Measurements from ENCODE around the gene DIP2C. TPM values are rescaled to one million over a fixed set of nuclear protein-coding genes. Genes with fewer than 3 reads are reported as not detected.

DIP2C gene
- total and polyA plus RNA-seq, 2 donors (not counting 1 experiment from before 2014, with no cell fraction given), result 1.3 to 1.9 TPM

GRCh38 chr10:422241-422640 is 267.2 kb downstream of the DIP2C start:
- POLR2A ChIA-PET, result no interaction called here
- H3K4me2 ChIP-seq (replicated peaks; ENCODE audit: low read depth, low read length, poor library complexity, severe bottlenecking), result no peak overlapping the region
- no peaks in the 10 kb centered on the region for H4K20me1 ChIP-seq (ENCODE audit: control insufficient read depth, insufficient read depth, low read length, poor library complexity, severe bottlenecking)
- H3K9ac ChIP-seq (ENCODE audit: low read length), result no peak overlapping the region
- Mint-ChIP-seq H3K27ac (no peak overlapping the region), H3K27me3 (no peaks in the 10 kb centered on the region), H3K4me1 (no peaks in the 10 kb centered on the region), H3K4me3 (no peak overlapping the region), H3K9me3 (ENCODE audit: insufficient read depth) (no peaks in the 10 kb centered on the region)
- WGBS (ENCODE audit: insufficient coverage), result 84% methylated on average over 8 of the region's 11 CpGs
- H2AFZ ChIP-seq (ENCODE audit: insufficient read depth, low read depth, low read length, poor library complexity, severe bottlenecking), result no peak overlapping the region
- intact Hi-C loops (cut with micrococcal nuclease), result no loop called here
- H3K4me3 ChIP-seq (ENCODE audit: control extremely low read depth in 1 of 5, extremely low read depth in 1 of 5, insufficient read depth in 1 of 5, low read depth in 2 of 5, low read length in 4 of 5), result no peak overlapping the region
- no peak for TF ChIP-seq EZH2 (IDR thresholded peaks at IDR 0.05; ENCODE audit: borderline replicate concordance, insufficient read depth, low read depth, low read length, poor library complexity, severe bottlenecking)
- TF ChIP-seq, protein P1, sequence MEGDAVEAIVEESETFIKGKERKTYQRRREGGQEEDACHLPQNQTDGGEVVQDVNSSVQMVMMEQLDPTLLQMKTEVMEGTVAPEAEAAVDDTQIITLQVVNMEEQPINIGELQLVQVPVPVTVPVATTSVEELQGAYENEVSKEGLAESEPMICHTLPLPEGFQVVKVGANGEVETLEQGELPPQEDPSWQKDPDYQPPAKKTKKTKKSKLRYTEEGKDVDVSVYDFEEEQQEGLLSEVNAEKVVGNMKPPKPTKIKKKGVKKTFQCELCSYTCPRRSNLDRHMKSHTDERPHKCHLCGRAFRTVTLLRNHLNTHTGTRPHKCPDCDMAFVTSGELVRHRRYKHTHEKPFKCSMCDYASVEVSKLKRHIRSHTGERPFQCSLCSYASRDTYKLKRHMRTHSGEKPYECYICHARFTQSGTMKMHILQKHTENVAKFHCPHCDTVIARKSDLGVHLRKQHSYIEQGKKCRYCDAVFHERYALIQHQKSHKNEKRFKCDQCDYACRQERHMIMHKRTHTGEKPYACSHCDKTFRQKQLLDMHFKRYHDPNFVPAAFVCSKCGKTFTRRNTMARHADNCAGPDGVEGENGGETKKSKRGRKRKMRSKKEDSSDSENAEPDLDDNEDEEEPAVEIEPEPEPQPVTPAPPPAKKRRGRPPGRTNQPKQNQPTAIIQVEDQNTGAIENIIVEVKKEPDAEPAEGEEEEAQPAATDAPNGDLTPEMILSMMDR (IDR thresholded peaks at IDR 0.05), result no peak
- no peaks in the 10 kb centered on the region for H3K79me2 ChIP-seq (ENCODE audit: control insufficient read depth, insufficient read depth, low read length)
- no peak overlapping the region for H3K27ac ChIP-seq (ENCODE audit: low read length in 2 of 2)
- no peaks in the 10 kb centered on the region for H3K36me3 ChIP-seq (replicated peaks in 1 of 2; ENCODE audit: control extremely low read depth in 1 of 2, control insufficient read depth in 1 of 2, extremely low read depth in 1 of 2, insufficient read depth in 2 of 2, low read length in 1 of 2)
- DNase-seq, result no peak
- H3K27me3 ChIP-seq (replicated peaks in 1 of 4; ENCODE audit: control extremely low read depth in 1 of 4, control insufficient read depth in 3 of 4, insufficient read depth in 4 of 4, low read length in 3 of 4), result no peaks in the 10 kb centered on the region
- H3K4me1 ChIP-seq (ENCODE audit: control insufficient read depth in 2 of 2, insufficient read depth in 2 of 2, low read length in 2 of 2), result no peaks in the 10 kb centered on the region
- no peaks in the 10 kb centered on the region for H3K9me3 ChIP-seq (ENCODE audit: control extremely low read depth in 1 of 3, control insufficient read depth in 2 of 3, insufficient read depth in 1 of 3, low read length in 2 of 3)
- CTCF ChIA-PET, result no interaction called here
- no peak for ATAC-seq (ENCODE audit: low read depth)

DNA sequence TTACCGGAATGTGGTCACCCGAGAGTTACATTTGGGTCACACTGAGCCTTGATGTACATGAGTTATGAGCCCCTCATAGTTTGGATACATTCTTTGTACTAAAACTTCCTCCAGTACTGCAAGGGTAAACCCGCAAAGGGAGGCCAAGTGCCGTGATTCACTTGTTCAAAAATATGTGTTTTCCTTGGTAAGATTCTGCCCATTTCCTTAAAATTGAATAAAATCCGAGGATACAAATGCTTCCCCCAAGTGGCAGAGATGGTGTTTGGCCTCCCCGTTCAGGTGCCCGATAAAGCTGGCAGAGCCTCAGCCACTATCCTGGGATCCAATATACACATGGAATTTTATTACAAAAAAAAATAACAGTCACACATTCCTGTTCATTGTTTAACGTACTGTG is 268.3 kb downstream of the DIP2C start:
- no peak overlapping the region for H2AFZ ChIP-seq (ENCODE audit: insufficient read depth, low read depth, low read length, poor library complexity, severe bottlenecking)
- POLR2A ChIA-PET, result no interaction called here
- no peaks in the 10 kb centered on the region for H3K4me1 ChIP-seq (ENCODE audit: control insufficient read depth in 2 of 2, insufficient read depth in 2 of 2, low read length in 2 of 2)
- ATAC-seq (ENCODE audit: low read depth) (no peak), DNase-seq (no peak)
- no peaks in the 10 kb centered on the region for H3K79me2 ChIP-seq (ENCODE audit: control insufficient read depth, insufficient read depth, low read length)
- CTCF ChIA-PET, result no interaction called here
- no peak overlapping the region for H3K4me2 ChIP-seq (replicated peaks; ENCODE audit: low read depth, low read length, poor library complexity, severe bottlenecking)
- Mint-ChIP-seq H3K27me3 (no peaks in the 10 kb centered on the region), H3K9me3 (ENCODE audit: insufficient read depth) (no peaks in the 10 kb centered on the region), H3K4me1 (no peaks in the 10 kb centered on the region), H3K4me3 (no peak overlapping the region), H3K27ac (no peak overlapping the region)
- intact Hi-C loops (cut with micrococcal nuclease), result no loop called here
- 82% methylated on average over 6 of the region's 8 CpGs for WGBS (ENCODE audit: insufficient coverage)
- H3K27me3 ChIP-seq (replicated peaks in 1 of 4; ENCODE audit: control extremely low read depth in 1 of 4, control insufficient read depth in 3 of 4, insufficient read depth in 4 of 4, low read length in 3 of 4), result no peaks in the 10 kb centered on the region
- TF ChIP-seq, protein P1 (IDR thresholded peaks at IDR 0.05), result no peak
- no peak for TF ChIP-seq EZH2 (IDR thresholded peaks at IDR 0.05; ENCODE audit: borderline replicate concordance, insufficient read depth, low read depth, low read length, poor library complexity, severe bottlenecking)
- H3K36me3 ChIP-seq (replicated peaks in 1 of 2; ENCODE audit: control extremely low read depth in 1 of 2, control insufficient read depth in 1 of 2, extremely low read depth in 1 of 2, insufficient read depth in 2 of 2, low read length in 1 of 2), result no peaks in the 10 kb centered on the region
- H3K27ac ChIP-seq (ENCODE audit: low read length in 2 of 2), result no peak overlapping the region
- H3K4me3 ChIP-seq (ENCODE audit: control extremely low read depth in 1 of 5, extremely low read depth in 1 of 5, insufficient read depth in 1 of 5, low read depth in 2 of 5, low read length in 4 of 5), result no peak overlapping the region
- H3K9me3 ChIP-seq (ENCODE audit: control extremely low read depth in 1 of 3, control insufficient read depth in 2 of 3, insufficient read depth in 1 of 3, low read length in 2 of 3), result no peaks in the 10 kb centered on the region
- no peaks in the 10 kb centered on the region for H4K20me1 ChIP-seq (ENCODE audit: control insufficient read depth, insufficient read depth, low read length, poor library complexity, severe bottlenecking)
- H3K9ac ChIP-seq (ENCODE audit: low read length), result no peak overlapping the region
